IMR-90 (cell line): Measurements from ENCODE around the gene NKD1. TPM values are rescaled to one million over a fixed set of nuclear protein-coding genes. Genes with fewer than 3 reads are reported as not detected.

Experiments used
- ATAC-seq: fragments of 200-7000 bp; cut with Tn5 transposase; 2 replicates; pipeline ENCODE4 v1.9.1; 2020; ENCODE audit warnings: low read depth, mild to moderate bottlenecking, moderate library complexity
- BruUV-seq: library from RNA; stranded (reverse); fragments of 400-500 nt; replicated peaks from 2 replicates; lab custom pipeline; 2021; lab: Mats Ljungman, UMichigan
- CTCF ChIA-PET: fragments of 300-600 bp; formaldehyde crosslinking; extraction: SDS; loops from one replicate; lab custom pipeline; 2021; ENCODE audit warnings: antibody characterized with exemption; lab: Yijun Ruan, JAX
- POLR2A ChIA-PET: fragments of 300-600 bp; sonication (Branson Sonifier 250); formaldehyde crosslinking; loops from one replicate; lab custom pipeline; 2022; ENCODE audit warnings: antibody characterized with exemption; ENCODE audit not compliant: unreplicated experiment; lab: Charles Lee
- DNase-seq: peaks from one replicate; pipeline ENCODE4 v3.0.0; 2013
- H2AFZ ChIP-seq: replicated peaks from 2 replicates; pipeline ENCODE3; 2013; ENCODE audit warnings: low read length, mild to moderate bottlenecking; ENCODE audit not compliant: poor library complexity
- H2AK5ac ChIP-seq: 2 replicates; pipeline ENCODE4 v1.6.1; 2013; ENCODE audit warnings: low read depth, low read length, inconsistent platforms
- H2AK9ac ChIP-seq: replicated peaks from 2 replicates; pipeline ENCODE3; 2013; ENCODE audit warnings: mild to moderate bottlenecking, low read depth, low read length, moderate library complexity; ENCODE audit not compliant: poor library complexity
- H2BK120ac ChIP-seq: 2 replicates; pipeline ENCODE4 v1.6.1; 2013; ENCODE audit warnings: low read depth, low read length, inconsistent platforms
- H2BK15ac ChIP-seq: 3 replicates; pipeline ENCODE4 v1.6.1; 2013; ENCODE audit warnings: low read depth, low read length, inconsistent platforms
- H2BK20ac ChIP-seq: 2 replicates; pipeline ENCODE4 v1.6.1; 2013; ENCODE audit warnings: low read depth, mild to moderate bottlenecking, inconsistent platforms, low read length, moderate library complexity
- H2BK5ac ChIP-seq: 2 replicates; pipeline ENCODE4 v1.6.1; 2013; ENCODE audit warnings: mild to moderate bottlenecking, low read depth, low read length, inconsistent platforms; ENCODE audit not compliant: poor library complexity, severe bottlenecking
- H3K14ac ChIP-seq: replicated peaks from 2 replicates; pipeline ENCODE4 v1.6.1; 2013; ENCODE audit warnings: low read depth, low read length, inconsistent platforms
- H3K18ac ChIP-seq: 2 replicates; pipeline ENCODE4 v1.6.1; 2013; ENCODE audit warnings: low read depth, low read length, control low read depth
- H3K23ac ChIP-seq: 2 replicates; pipeline ENCODE4 v1.6.1; 2013; ENCODE audit warnings: low read depth, low read length, inconsistent platforms
- H3K27ac ChIP-seq: 2 replicates; pipeline ENCODE4 v1.5.1; 2013; ENCODE audit warnings: mild to moderate bottlenecking, control low read depth, low read length; ENCODE audit not compliant: insufficient read depth
- H3K27me3 ChIP-seq: 2 replicates; pipeline ENCODE4 v1.6.1; 2013; ENCODE audit warnings: low read length; ENCODE audit not compliant: control insufficient read depth, insufficient read depth
- H3K36me3 ChIP-seq: 2 replicates; pipeline ENCODE4 v1.6.1; 2013; ENCODE audit warnings: low read length, mixed read lengths; ENCODE audit not compliant: control insufficient read depth, insufficient read depth
- H3K4ac ChIP-seq: 2 replicates; pipeline ENCODE4 v1.6.1; 2013; ENCODE audit warnings: low read depth, low read length, inconsistent platforms
- H3K4me1 ChIP-seq: 2 replicates; pipeline ENCODE4 v1.6.1; 2013; ENCODE audit warnings: low read length, mixed read lengths; ENCODE audit not compliant: control insufficient read depth, insufficient read depth
- H3K4me2 ChIP-seq: 2 replicates; pipeline ENCODE4 v1.6.1; 2013; ENCODE audit warnings: low read depth, mild to moderate bottlenecking, control low read depth, low read length, moderate library complexity
- H3K4me3 ChIP-seq: 2 replicates; pipeline ENCODE4 v1.5.1; 2013; ENCODE audit warnings: low read depth, mild to moderate bottlenecking, control low read depth, low read length, moderate library complexity; ENCODE audit not compliant: insufficient read depth
- H3K56ac ChIP-seq: 2 replicates; pipeline ENCODE4 v1.6.1; 2013; ENCODE audit warnings: low read length, inconsistent platforms; ENCODE audit not compliant: insufficient read depth; ENCODE audit errors: extremely low read depth
- H3K79me1 ChIP-seq, 2 experiments: 2 replicates each; pipeline ENCODE4 v1.6.1; 2013; ENCODE audit warnings: low read length in 2 of 2, inconsistent platforms in 1 of 2, low read depth in 1 of 2
- H3K9ac ChIP-seq: 2 replicates; pipeline ENCODE4 v1.6.1; 2013; ENCODE audit warnings: low read depth, low read length, control low read depth
- H3K9me1 ChIP-seq: 2 replicates; pipeline ENCODE4 v1.6.1; 2013; ENCODE audit warnings: low read length, inconsistent platforms; ENCODE audit not compliant: insufficient read depth
- H3K9me3 ChIP-seq: 2 replicates; pipeline ENCODE4 v1.6.1; 2013; ENCODE audit warnings: low read length; ENCODE audit not compliant: control insufficient read depth, insufficient read depth
- H4K20me1 ChIP-seq: 2 replicates; pipeline ENCODE4 v1.6.1; 2013; ENCODE audit warnings: low read length, inconsistent platforms; ENCODE audit not compliant: insufficient read depth
- H4K5ac ChIP-seq: 2 replicates; pipeline ENCODE4 v1.6.1; 2013; ENCODE audit warnings: mild to moderate bottlenecking, low read depth, low read length, control low read depth
- H4K8ac ChIP-seq, 2 experiments: 2 replicates each; pipeline ENCODE4 v1.6.1; 2013; ENCODE audit warnings: low read depth in 2 of 2, low read length in 2 of 2, control low read depth in 1 of 2, inconsistent platforms in 1 of 2
- H4K91ac ChIP-seq: 2 replicates; pipeline ENCODE4 v1.6.1; 2013; ENCODE audit warnings: low read depth, low read length, inconsistent platforms; ENCODE audit not compliant: insufficient read depth
- CEBPB ChIP-seq: IDR thresholded peaks from 2 replicates; pipeline ENCODE4 v1.6.1; 2012; ENCODE audit warnings: low read depth, low read length, improper control_type of control experiment
- ELK1 ChIP-seq: fragments of 150-350 bp; IDR thresholded peaks from 2 replicates; pipeline ENCODE4 v1.6.1; 2016; ENCODE audit warnings: low read depth, mild to moderate bottlenecking, low read length, moderate library complexity, borderline replicate concordance
- MAFK ChIP-seq: IDR thresholded peaks from 2 replicates; pipeline ENCODE4 v1.6.1; 2012; ENCODE audit warnings: low read depth, low read length, improper control_type of control experiment
- POLR2A ChIP-seq: IDR thresholded peaks from 2 replicates; pipeline ENCODE4 v1.6.1; 2012; ENCODE audit warnings: mild to moderate bottlenecking, low read depth, low read length
- RAD21 ChIP-seq: IDR thresholded peaks from 2 replicates; pipeline ENCODE4 v1.6.1; 2012; ENCODE audit warnings: low read length, improper control_type of control experiment
- SMC3 ChIP-seq: fragments of 150-350 bp; IDR thresholded peaks from 2 replicates; pipeline ENCODE4 v1.6.1; 2016; ENCODE audit warnings: low read depth, mild to moderate bottlenecking, antibody characterized with exemption, low read length, moderate library complexity
- USF2 ChIP-seq: fragments of 150-350 bp; IDR thresholded peaks from 2 replicates; pipeline ENCODE4 v1.6.1; 2017; ENCODE audit warnings: mild to moderate bottlenecking, antibody characterized with exemption, low read length, low read depth
- WGBS, 2 experiments: methylation state at CpG; one replicate each; pipeline versions ENCODE4 v1.1.5 to v1.1.7; 2013; ENCODE audit warnings: missing lambda C conversion rate in 2 of 2; ENCODE audit not compliant: insufficient read length in 1 of 2; ENCODE audit errors: extremely low coverage in 2 of 2; 5-methylcytosine and 5-hydroxymethylcytosine counted together
- dilution Hi-C: fragments of 300-500 bp; cut with HindIII; formaldehyde crosslinking; loops from one replicate; pipeline ENCODE4 v1.14.3; 2018; ENCODE audit warnings: low sequenced_read_pairs; ENCODE audit not compliant: unreplicated experiment
- in situ Hi-C: fragments of 300-500 bp; cut with MboI; formaldehyde crosslinking; loops from 3 replicates; pipeline ENCODE4 v1.14.3; 2019; ENCODE audit warnings: low sequenced_read_pairs, inconsistent platforms, mixed read lengths
- intact Hi-C: fragments of 100-400 bp; cut with micrococcal nuclease; formaldehyde crosslinking; loops from 2 replicates; pipeline ENCODE4 v1.10.0; 2022
- polyA plus RNA-seq, 3 experiments: library from polyadenylated mRNA; depleted of rRNA; stranded (reverse); fragments of >200 nt; gene quantifications; 2 replicates each; pipeline ENCODE4 v1.2.3, GENCODE V29; 2012; ENCODE audit warnings: low replicate concordance in 1 of 3
- total RNA-seq: library from RNA; depleted of rRNA; stranded (reverse); fragments of >200 nt; gene quantifications from 2 replicates; pipeline ENCODE4 v1.2.3, GENCODE V29; 2012

Gene NKD1
- total and polyA plus RNA-seq, 2 of the 4 experiments (the other 2 are of a cell fraction) = not detected

DNA sequence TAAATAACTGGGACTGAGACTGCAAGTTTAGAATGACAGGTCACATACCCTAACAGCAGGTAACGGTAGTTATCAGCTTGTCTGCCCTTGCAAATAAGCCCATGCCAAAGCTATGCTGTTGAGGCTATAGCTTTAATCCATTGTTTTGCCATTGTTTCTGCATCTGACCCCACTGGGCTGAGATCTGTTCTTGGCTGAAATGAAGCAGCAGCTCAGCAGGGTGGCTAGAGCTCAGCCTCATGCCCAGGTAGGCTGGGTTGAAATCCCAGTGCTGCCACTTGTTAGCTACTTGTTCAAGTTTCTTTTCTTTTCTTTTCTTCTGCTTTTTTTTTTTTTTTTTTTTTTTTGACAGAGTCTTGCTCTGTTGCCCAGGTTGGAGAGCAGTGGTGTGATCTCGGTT lies 40.1 kb downstream of the NKD1 start:
- Histone ChIP-seq H3K9me1 (no peaks in the 10 kb centered on the region), H3K9me3 (no peaks in the 10 kb centered on the region), H4K91ac (no peak overlapping the region), H2BK15ac (no peak overlapping the region), H2AFZ (no peak overlapping the region), H3K27me3 (peaks cover 9% of the 10 kb centered on the region), H2AK5ac (no peak overlapping the region), H3K4me3 (no peak overlapping the region), H3K4me2 (no peak overlapping the region), H2BK120ac (no peak overlapping the region), H4K20me1 (no peaks in the 10 kb centered on the region), H3K14ac (no peak overlapping the region), H2BK20ac (no peak overlapping the region), H3K27ac (no peak overlapping the region), H3K18ac (no peak overlapping the region), H2BK5ac (no peak overlapping the region), H3K23ac (no peak overlapping the region), H4K8ac (no peak overlapping the region), H2AK9ac (no peak overlapping the region), H3K56ac (no peak overlapping the region), H3K36me3 (no peaks in the 10 kb centered on the region), H3K9ac (no peak overlapping the region), H3K4ac (no peak overlapping the region), H3K4me1 (no peaks in the 10 kb centered on the region), H4K5ac (no peak overlapping the region), H3K79me1 (no peaks in the 10 kb centered on the region)
- WGBS, 2 experiments = 71% methylated on average over 1 of the region's 2 CpGs; no CpG with 5 or more reads in 1 of the 2 experiments
- intact Hi-C loops = no loop called here
- no peak for TF ChIP-seq MAFK
- no peak for TF ChIP-seq USF2
- TF ChIP-seq POLR2A = no peak
- TF ChIP-seq CEBPB = no peak
- no peak for TF ChIP-seq SMC3
- TF ChIP-seq ELK1 = no peak
- TF ChIP-seq RAD21 = no peak
- no TSS peak for BruUV-seq
- in situ Hi-C loops = no loop called here
- DNase-seq (no peak), ATAC-seq (no peak)
- CTCF ChIA-PET = no interaction called here
- dilution Hi-C loops = no loop called here
- POLR2A ChIA-PET = no interaction called here
